ENCODE results near the gene NTRK3.

DNA sequence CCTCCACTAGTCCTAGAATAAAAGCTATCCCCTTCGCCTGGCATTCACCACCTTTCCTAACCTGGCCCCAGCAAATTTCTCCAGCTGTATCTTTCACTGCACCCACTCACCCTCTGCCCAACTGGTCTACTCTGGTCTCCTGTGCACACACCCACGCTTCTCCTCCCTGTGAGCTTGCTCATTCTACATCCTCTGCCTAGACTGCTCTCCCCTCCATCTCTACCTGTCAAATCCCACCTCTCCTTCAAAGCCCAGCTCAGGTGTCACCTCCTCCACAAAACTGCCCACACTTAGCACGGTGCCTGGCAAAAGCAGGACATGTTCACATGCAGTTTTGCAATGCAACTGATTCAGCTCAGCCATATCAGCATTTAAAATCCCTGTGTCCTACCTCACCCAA is 45.8 kb upstream of the NTRK3 start:
- TF ChIP-seq, protein P1, sequence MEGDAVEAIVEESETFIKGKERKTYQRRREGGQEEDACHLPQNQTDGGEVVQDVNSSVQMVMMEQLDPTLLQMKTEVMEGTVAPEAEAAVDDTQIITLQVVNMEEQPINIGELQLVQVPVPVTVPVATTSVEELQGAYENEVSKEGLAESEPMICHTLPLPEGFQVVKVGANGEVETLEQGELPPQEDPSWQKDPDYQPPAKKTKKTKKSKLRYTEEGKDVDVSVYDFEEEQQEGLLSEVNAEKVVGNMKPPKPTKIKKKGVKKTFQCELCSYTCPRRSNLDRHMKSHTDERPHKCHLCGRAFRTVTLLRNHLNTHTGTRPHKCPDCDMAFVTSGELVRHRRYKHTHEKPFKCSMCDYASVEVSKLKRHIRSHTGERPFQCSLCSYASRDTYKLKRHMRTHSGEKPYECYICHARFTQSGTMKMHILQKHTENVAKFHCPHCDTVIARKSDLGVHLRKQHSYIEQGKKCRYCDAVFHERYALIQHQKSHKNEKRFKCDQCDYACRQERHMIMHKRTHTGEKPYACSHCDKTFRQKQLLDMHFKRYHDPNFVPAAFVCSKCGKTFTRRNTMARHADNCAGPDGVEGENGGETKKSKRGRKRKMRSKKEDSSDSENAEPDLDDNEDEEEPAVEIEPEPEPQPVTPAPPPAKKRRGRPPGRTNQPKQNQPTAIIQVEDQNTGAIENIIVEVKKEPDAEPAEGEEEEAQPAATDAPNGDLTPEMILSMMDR (IDR thresholded peaks at IDR 0.05), result no peak
- no peak for TF ChIP-seq POLR2A (IDR thresholded peaks at IDR 0.05)

All from thyroid gland (tissue), 4 donors.